HG03521 (cell line): ENCODE data around the gene AMOTL1.

Experiments
- ATAC-seq: cut with Tn5 transposase; IDR thresholded peaks from one replicate; pipeline ENCODE4 v1.9.1; 2021; ENCODE audit warnings: mild to moderate bottlenecking, moderate library complexity; ENCODE audit not compliant: unreplicated experiment

The AMOTL1 gene

DNA sequence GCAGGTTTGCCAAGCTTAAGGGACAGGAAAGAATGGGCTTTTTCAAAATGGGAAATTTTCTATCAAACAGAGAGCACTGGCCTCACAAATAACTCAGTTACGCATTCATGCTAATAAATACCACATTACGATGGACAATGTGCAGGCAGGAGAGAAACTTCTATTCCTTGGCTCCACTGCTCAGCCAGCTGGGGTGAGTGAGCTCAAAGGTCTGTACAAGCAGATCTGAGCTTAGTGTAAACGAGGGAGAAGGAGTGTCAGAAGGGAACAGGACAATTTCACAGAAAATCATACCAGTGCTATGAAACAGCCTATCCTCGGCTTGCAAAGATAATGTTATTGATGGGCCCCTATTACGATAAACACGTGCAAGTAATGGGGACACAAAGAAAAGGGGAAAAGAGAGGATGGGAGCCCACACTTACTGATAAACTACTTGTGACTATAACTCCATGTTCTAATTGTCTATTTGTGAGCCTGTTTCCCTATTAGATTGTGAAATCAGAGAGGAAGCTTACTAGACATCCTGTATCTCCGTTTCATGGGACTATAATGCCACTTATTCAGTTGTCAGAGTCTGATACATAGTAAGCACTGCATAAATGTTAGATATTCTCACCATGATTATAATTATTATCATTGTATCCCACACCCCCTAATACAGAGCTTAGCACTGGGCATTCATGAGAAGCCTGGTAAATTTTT lies 46.3 kb downstream of the AMOTL1 start:
- no peak for ATAC-seq

GRCh38 chr11:94815705-94816344 lies 47.7 kb downstream of the AMOTL1 start:
- no peak for ATAC-seq

- ATAC-seq: no peak
Observed at GRCh38 chr11:94820480-94820879, 52.3 kb downstream of the AMOTL1 start.

- ATAC-seq: no peak
Observed at GRCh38 chr11:94821439-94821838, 53.3 kb downstream of the AMOTL1 start.

GRCh38 chr11:94822080-94822479 lies 53.9 kb downstream of the AMOTL1 start:
- ATAC-seq: no peak

GRCh38 chr11:94823102-94823732 lies 55.1 kb downstream of the AMOTL1 start:
- ATAC-seq: no peak

- no peak for ATAC-seq
Observed at GRCh38 chr11:94825031-94825430, 56.9 kb downstream of the AMOTL1 start.

GRCh38 chr11:94825481-94825880 lies 57.3 kb downstream of the AMOTL1 start:
- no peak for ATAC-seq

DNA sequence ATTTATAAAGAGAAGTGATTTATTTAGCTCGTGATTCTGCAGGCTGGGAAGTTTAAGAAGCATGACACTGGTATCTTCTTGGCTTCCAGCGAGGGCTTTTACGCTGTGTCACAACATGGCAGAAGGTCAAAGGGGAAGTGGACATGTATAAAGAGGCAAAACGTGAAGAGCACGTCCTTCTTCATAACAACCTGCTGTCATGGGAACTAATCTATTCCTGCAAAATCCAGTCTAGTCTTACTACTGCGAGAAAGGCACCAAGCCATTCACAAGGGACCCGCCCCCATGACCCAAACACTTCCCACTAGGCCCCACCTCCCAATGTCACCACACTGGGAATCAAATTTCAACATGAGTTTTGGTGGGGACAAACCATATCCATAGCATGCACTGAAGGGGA lies 58.3 kb downstream of the AMOTL1 start:
- ATAC-seq: no peak

GRCh38 chr11:94828088-94828487 lies 59.9 kb downstream of the AMOTL1 start:
- no peak for ATAC-seq

DNA sequence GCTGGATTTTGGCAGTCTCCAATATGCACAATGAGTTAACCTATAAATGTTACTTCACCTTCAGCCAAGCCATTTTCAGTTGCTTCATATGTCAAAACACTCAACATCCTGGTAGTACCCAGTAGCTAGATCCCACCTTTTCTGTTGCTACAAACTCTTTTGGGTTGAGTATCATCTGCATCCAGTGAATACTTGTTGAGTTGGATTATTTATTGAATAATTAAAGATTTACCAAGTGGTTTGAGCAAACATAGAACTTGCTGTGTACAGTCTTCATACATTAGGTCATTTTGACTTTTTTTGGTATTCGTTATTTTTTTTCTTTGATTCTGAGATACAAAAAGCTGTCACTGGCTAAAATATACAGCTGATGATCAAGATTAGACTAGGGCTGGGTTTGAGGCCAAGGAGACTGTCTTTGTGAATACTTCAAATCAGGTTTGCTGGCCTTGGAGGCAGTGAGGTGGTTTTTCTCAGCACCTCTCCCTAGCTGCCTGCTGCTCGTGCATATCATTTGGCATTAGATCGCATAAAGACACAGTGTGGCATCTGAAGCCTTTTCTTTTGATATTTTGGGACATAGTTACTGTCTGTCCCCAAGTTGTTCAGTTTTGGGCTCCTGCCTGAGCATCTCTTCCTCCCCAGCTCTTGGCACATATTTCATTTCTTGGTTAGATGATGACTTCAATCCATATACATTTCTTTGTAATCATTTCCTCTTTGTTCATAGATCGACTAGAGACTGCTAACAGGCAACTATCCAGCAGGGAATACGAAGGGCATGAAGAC lies 62.8 kb downstream of the AMOTL1 start:
- no peak for ATAC-seq

DNA sequence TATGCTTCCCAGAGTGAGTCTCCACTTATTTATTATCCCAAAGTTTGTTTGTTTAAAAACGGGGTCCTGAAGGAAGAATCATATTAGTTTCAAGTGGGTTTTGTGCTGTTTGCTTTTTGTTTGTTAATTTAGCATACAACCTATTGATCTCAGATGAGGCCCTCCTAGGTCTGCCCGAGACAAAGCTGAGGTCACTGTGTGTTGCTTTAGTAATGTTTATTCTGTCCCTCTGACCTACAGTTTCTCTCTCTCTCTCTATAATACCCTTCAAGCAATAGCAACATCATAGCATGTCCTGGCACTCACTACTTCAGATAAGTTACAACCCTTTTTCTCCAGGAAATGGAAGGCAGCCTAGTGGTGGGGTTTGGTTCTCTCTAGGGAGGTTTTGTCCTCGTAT lies 63.4 kb downstream of the AMOTL1 start:
- no peak for ATAC-seq

DNA sequence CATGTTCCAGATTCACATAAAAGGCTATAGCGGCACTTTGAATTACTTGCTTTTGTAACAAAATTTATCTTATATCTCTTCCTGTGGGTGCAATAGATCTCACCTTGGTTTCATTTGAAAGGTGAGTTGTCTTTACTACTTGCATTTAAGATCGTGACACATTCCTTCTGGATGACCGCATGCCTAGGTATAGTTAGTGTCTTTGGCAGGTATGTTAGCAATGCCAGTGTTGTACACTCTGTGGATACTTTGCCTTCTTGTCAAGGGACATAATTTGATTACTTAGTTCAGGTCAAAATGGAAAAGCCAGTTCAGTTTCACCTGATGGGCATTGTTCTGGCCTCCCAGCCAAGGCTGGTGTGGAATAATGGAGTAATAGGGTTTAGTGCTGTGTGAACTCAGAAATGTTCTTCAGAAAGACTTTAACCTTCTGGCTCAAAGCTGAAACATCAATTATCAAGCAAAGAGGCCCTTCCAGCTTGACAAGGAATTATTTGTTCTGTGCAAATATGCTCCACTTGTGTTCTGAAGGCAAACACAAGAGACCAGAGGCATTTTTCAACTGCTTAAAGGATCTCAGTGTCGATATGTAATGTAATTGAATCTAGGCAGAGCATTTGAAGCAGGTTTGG lies 64.6 kb downstream of the AMOTL1 start:
- ATAC-seq: no peak

DNA sequence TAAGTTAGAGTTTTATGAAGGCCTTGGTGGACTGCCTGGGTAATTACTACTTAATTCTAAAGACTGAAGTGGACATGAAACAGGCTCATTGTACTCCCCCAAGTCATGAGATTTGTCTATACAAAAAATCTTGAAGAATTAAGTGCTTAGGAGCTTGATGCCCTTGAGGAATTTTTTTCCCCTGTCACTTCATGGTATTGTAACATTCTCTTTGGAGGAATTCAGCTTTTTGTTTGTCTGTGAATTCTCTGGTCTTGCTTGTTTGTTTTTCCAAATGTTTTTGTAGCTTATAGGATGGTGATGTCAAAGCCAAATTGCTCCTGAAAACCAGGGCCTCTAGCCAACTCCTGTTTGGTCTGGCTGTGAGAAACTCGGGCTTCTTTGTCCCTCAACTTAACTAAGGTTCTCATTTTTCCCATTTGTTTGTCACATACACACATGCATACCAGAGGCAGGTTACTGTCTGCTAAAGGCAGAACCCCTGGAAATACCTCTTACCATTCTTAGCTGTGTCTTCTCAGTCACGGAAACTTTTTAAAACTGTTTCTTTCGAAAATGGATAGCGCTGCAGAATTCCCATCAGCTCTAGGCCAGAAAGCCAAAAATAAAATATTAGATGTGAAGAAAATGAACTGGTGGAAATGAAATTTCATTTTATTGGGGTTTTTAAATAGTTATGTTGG lies 66.9 kb downstream of the AMOTL1 start:
- no peak for ATAC-seq

DNA sequence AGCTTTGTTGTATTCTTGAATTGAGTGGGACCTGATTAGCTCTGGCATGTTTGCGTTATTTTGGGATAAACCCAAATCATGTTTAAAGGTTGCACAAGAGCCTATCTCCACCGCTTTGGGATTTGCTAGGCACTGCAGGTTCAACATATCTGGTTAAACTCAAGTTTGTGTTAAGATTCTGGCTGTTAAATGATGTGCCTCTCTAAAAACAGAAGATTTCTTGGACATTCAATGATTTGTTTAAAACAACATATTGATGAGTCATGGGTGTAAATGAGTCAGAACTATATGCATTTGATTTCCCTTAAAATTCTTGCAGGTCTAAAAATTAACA lies 67.4 kb downstream of the AMOTL1 start:
- no peak for ATAC-seq

DNA sequence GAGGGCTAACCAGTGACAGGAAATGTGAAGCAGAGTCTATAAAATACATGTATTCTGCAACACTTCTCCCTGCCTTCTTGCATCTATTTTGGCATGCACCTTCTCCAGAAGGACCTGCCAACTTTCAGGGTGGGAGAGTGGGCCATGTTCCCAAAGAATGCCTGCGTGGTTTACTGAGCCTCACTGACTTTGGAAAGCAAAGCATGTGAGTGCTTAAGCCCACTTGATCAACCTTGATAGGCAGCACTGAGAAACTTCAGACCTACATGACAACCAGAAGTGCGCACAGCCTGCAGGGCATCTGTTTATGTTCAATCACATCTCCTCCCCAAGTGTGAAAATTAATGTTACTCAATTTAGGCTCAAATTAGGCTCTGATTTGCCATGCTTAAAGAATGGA lies 69.2 kb downstream of the AMOTL1 start:
- no peak for ATAC-seq

DNA sequence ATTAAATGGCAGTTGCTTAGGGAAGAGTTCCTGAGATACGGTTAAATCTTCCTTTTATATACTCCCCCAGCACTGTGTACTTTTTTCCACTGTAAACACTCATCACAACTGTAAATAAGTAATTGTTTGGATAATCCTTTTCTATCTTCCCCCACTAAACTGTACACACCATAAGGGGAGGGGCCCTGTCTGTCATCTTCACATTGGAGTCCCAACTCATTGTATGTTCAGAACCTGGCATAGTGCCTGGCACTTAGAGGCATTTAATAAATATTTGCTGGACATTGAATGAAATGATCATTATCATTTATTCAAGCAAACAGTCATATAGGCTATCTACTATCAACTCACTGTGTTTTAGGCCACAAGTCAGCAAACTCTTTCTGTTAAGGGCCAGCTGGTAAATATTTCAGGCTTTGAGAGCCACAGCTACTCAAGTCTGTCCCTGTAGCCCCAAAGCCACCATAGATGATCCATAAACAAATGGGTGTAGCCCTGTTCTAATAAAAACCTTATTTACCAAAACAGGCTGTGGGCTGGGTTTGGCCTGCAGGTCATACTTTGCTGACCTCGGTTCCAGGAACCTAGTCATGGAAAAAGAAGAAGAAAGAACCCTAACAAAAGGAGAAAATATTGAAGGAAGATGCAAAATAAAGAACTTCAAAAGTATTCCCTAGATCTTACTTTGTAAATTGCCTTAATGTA lies 70.0 kb downstream of the AMOTL1 start:
- no peak for ATAC-seq

DNA sequence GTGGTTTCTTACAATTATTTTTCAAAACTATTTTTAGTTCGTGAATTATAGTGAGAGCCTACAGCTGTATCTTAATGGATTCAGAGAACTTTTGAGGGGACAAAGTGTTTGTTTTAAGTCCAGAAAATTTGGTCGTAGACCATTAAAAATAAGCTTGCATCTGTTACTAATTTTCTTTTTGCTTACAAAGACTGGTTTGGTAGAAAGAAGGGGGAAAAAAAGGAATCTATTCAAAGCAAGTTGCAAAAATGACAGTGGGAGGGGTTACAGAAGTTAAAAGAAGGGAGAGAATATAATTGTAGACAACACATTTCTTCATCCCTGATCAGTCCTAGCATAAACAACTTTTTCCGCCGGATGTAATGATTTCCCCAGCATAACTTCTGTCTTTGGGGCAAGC lies 72.1 kb downstream of the AMOTL1 start:
- ATAC-seq: no peak

- no peak for ATAC-seq
Observed at GRCh38 chr11:94844031-94844430, 75.9 kb downstream of the AMOTL1 start.

DNA sequence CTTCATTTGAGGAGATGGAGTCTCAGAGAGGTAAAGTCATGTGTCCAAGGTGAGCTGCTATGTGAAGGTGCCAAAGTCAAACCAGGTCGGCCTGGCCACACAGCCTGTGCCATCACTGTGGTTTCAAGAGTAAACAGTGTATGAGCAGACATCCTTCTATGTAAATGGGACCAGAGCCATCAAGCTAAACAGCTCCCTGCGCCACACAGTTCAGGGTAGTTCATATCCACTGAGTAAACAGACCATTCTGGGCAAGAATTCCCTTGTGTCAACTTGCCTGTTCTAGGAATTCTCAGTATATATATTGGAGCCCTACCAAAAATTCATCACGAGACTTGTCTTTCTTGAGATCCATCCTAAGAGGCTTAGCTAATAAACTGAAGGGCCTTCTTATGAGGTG lies 77.5 kb downstream of the AMOTL1 start:
- no peak for ATAC-seq
